ENCODE results near the gene NUDT2.
"Not testable (repeated sequence)": the region's sequence is repeated elsewhere in the genome, so short reads cannot be mapped to it uniquely, and the experiment has no call there.

GRCh38 chr9:34308316-34308715 lies 21.1 kb upstream of the NUDT2 start:
- not testable (repeated sequence) for TF ChIP-seq EZH2phosphoT487 (IDR thresholded peaks at IDR 0.05; ENCODE audit: borderline replicate concordance, low read depth, low read length); CTCF (conservative IDR thresholded peaks at IDR 0.05; ENCODE audit: low read length)
